H1 (cell line): ENCODE results near the gene TMEM161B. TPM values are rescaled to one million over a fixed set of nuclear protein-coding genes. Genes with fewer than 3 reads are reported as not detected.

ENCODE experiments used
- CTCF ChIA-PET: fragments of 300-600 bp; sonication (Branson Sonifier 250); formaldehyde crosslinking; loops from one replicate; lab custom pipeline; 2021; ENCODE audit not compliant: partially characterized antibody; lab: Charles Lee
- POLR2A ChIA-PET: fragments of 300-600 bp; sonication (Branson Sonifier 250); formaldehyde crosslinking; loops from one replicate; lab custom pipeline; 2021; ENCODE audit warnings: inconsistent platforms; ENCODE audit not compliant: partially characterized antibody; lab: Charles Lee
- DNase-seq, 2 experiments: peaks; one replicate each; pipeline versions ENCODE4 v3.0.0 to v3.0.0-alpha.2; 2010 to 2022; ENCODE audit warnings: low spot score in 2 of 2, low read depth in 1 of 2, mixed read lengths in 1 of 2
- FAIRE-seq: peaks from 2 replicates; lab custom pipeline; 2011; peaks lifted over from hg19 to GRCh38; lab: Jason Lieb, UNC
- H2AFZ ChIP-seq: 2 replicates; pipeline ENCODE4 v1.8.1; 2012; ENCODE audit warnings: low read length, inconsistent platforms
- H2AK5ac ChIP-seq: 2 replicates; pipeline ENCODE4 v1.6.1; 2013; ENCODE audit warnings: low read depth, low read length
- H2BK120ac ChIP-seq: replicated peaks from 2 replicates; pipeline ENCODE3; 2013; ENCODE audit warnings: low read depth, low read length, inconsistent platforms
- H2BK12ac ChIP-seq: 2 replicates; pipeline ENCODE4 v1.6.1; 2013; ENCODE audit warnings: low read depth, low read length
- H2BK15ac ChIP-seq: 2 replicates; pipeline ENCODE4 v1.6.1; 2013; ENCODE audit warnings: low read length
- H2BK20ac ChIP-seq: 2 replicates; pipeline ENCODE4 v1.6.1; 2013; ENCODE audit warnings: low read length
- H2BK5ac ChIP-seq: 2 replicates; pipeline ENCODE4 v1.6.1; 2013; ENCODE audit warnings: low read depth, low read length
- H3K14ac ChIP-seq: 2 replicates; pipeline ENCODE4 v1.6.1; 2013; ENCODE audit warnings: inconsistent platforms; ENCODE audit not compliant: insufficient read length
- H3K18ac ChIP-seq: 2 replicates; pipeline ENCODE4 v1.6.1; 2013; ENCODE audit warnings: low read length; ENCODE audit errors: extremely low read depth
- H3K23ac ChIP-seq: 2 replicates; pipeline ENCODE4 v1.6.1; 2013; ENCODE audit warnings: inconsistent platforms; ENCODE audit not compliant: insufficient read length
- H3K23me2 ChIP-seq: 2 replicates; pipeline ENCODE4 v1.6.1; 2013; ENCODE audit warnings: low read depth, low read length
- H3K27ac ChIP-seq: 2 replicates; pipeline ENCODE4 v1.6.1; 2011; ENCODE audit warnings: low read depth, low read length, inconsistent platforms
- H3K27me3 ChIP-seq, 4 experiments: replicated peaks in 1 of 4; 1 replicate in 1 of 4; 2 replicates in 3 of 4; pipeline versions ENCODE4 v1.6.1 to v1.8.1; 2011 to 2013; ENCODE audit warnings: low read length in 3 of 4, mild to moderate bottlenecking in 3 of 4, inconsistent platforms in 2 of 4, mixed read lengths in 2 of 4, moderate library complexity in 1 of 4; ENCODE audit not compliant: control insufficient read depth in 3 of 4, insufficient read depth in 3 of 4; ENCODE audit errors: extremely low read depth in 1 of 4
- H3K36me3 ChIP-seq, 4 experiments: 2 replicates each; pipeline versions ENCODE4 v1.6.1 to v1.8.1; 2011 to 2013; ENCODE audit warnings: mild to moderate bottlenecking in 4 of 4, low read length in 3 of 4, moderate library complexity in 2 of 4, control low read depth in 1 of 4, inconsistent platforms in 1 of 4; ENCODE audit not compliant: insufficient read depth in 4 of 4, control insufficient read depth in 2 of 4
- H3K4ac ChIP-seq: replicated peaks from 2 replicates; pipeline ENCODE3; 2013; ENCODE audit warnings: low read length, low read depth, mixed read lengths, inconsistent platforms; ENCODE audit not compliant: insufficient read length
- H3K4me1 ChIP-seq, 4 experiments: replicated peaks in 1 of 4; 1 replicate in 1 of 4; 2 replicates in 3 of 4; pipeline versions ENCODE4 v1.6.1 to v1.8.1; 2011 to 2013; ENCODE audit warnings: low read length in 3 of 4, inconsistent platforms in 2 of 4, mixed read lengths in 1 of 4; ENCODE audit not compliant: insufficient read depth in 4 of 4, control insufficient read depth in 3 of 4
- H3K4me2 ChIP-seq, 2 experiments: 2 replicates each; pipeline versions ENCODE4 v1.6.1 to v1.8.1; 2011 to 2013; ENCODE audit warnings: low read depth in 2 of 2, low read length in 2 of 2, control low read depth in 1 of 2, inconsistent platforms in 1 of 2, mild to moderate bottlenecking in 1 of 2; ENCODE audit not compliant: insufficient read depth in 1 of 2
- H3K4me3 ChIP-seq, 4 experiments: fragments of 200-600, 300-600 bp in 1 of 4; sonication (generic), shearing (Covaris generic), sonication (Bioruptor Twin) in 1 of 4; 2 replicates each; pipeline versions ENCODE4 v1.5.1 to v1.8.1; 2011 to 2016; ENCODE audit warnings: low read length in 4 of 4, low read depth in 3 of 4, control low read depth in 2 of 4, inconsistent platforms in 2 of 4, mild to moderate bottlenecking in 2 of 4, mixed read lengths in 1 of 4, moderate library complexity in 1 of 4; ENCODE audit not compliant: insufficient read depth in 2 of 4; ENCODE audit errors: extremely low read depth in 1 of 4
- H3K56ac ChIP-seq: replicated peaks from 2 replicates; pipeline ENCODE3; 2013; ENCODE audit warnings: low read depth, mild to moderate bottlenecking, mixed read lengths, low read length, inconsistent platforms; ENCODE audit not compliant: insufficient read length
- H3K79me1 ChIP-seq: 2 replicates; pipeline ENCODE4 v1.6.1; 2013; ENCODE audit warnings: low read depth, low read length, control low read depth
- H3K79me2 ChIP-seq, 2 experiments: 2 replicates each; pipeline versions ENCODE4 v1.6.1 to v1.8.1; 2012 to 2013; ENCODE audit warnings: low read length in 2 of 2, mild to moderate bottlenecking in 2 of 2, inconsistent platforms in 1 of 2; ENCODE audit not compliant: insufficient read depth in 2 of 2, control insufficient read depth in 1 of 2
- H3K9ac ChIP-seq, 4 experiments: replicated peaks in 1 of 4; 1 replicate in 1 of 4; 2 replicates in 3 of 4; pipeline versions ENCODE4 v1.6.1 to v1.8.1; 2011 to 2013; ENCODE audit warnings: low read depth in 3 of 4, low read length in 3 of 4, control low read depth in 2 of 4, mild to moderate bottlenecking in 2 of 4, moderate library complexity in 2 of 4, inconsistent platforms in 1 of 4; ENCODE audit errors: extremely low read depth in 1 of 4
- H3K9me3 ChIP-seq, 2 experiments: 2 replicates each; pipeline versions ENCODE4 v1.6.1 to v1.8.1; 2012 to 2013; ENCODE audit warnings: mild to moderate bottlenecking in 2 of 2, moderate library complexity in 2 of 2, control low read depth in 1 of 2, inconsistent platforms in 1 of 2, low read depth in 1 of 2, low read length in 1 of 2, mixed read lengths in 1 of 2; ENCODE audit not compliant: insufficient read depth in 2 of 2
- H4K20me1 ChIP-seq, 2 experiments: replicated peaks in 1 of 2; 2 replicates each; pipeline versions ENCODE3 to v1.8.1; 2011 to 2013; ENCODE audit warnings: inconsistent platforms in 2 of 2, low read length in 2 of 2, mild to moderate bottlenecking in 1 of 2; ENCODE audit not compliant: insufficient read depth in 2 of 2, control insufficient read depth in 1 of 2
- H4K5ac ChIP-seq: 2 replicates; pipeline ENCODE4 v1.6.1; 2013; ENCODE audit warnings: low read length, low read depth, mixed read lengths, inconsistent platforms; ENCODE audit not compliant: insufficient read length
- H4K8ac ChIP-seq: 2 replicates; pipeline ENCODE4 v1.8.0; 2013; ENCODE audit warnings: mild to moderate bottlenecking, moderate library complexity, low read length, inconsistent platforms; ENCODE audit not compliant: insufficient read depth; ENCODE audit errors: extremely low read depth
- H4K91ac ChIP-seq: replicated peaks from 2 replicates; pipeline ENCODE3; 2013; ENCODE audit warnings: low read length, mixed read lengths, inconsistent platforms; ENCODE audit not compliant: insufficient read length
- HDAC6 ChIP-seq: IDR thresholded peaks from one replicate; pipeline ENCODE4 v1.7.1; 2012; ENCODE audit warnings: low read depth, mild to moderate bottlenecking, inconsistent platforms, low read length, moderate library complexity
- SP2 ChIP-seq: IDR thresholded peaks from 2 replicates; pipeline ENCODE4 v1.6.1; 2012; ENCODE audit warnings: mild to moderate bottlenecking, low read length, inconsistent platforms
- TAF7 ChIP-seq: optimal IDR thresholded peaks from 2 replicates; pipeline ENCODE3; 2011; ENCODE audit warnings: low read depth, mild to moderate bottlenecking, inconsistent platforms, low read length, moderate library complexity, borderline replicate concordance
- WGBS, 2 experiments: shearing (Covaris generic) in 1 of 2; methylation state at CpG; one replicate each; pipeline versions ENCODE4 v1.1.6 to v1.1.7; 2013 to 2015; ENCODE audit warnings: low lambda C conversion rate in 2 of 2, mixed read lengths in 2 of 2, inconsistent platforms in 1 of 2, low coverage in 1 of 2, missing lambda C conversion rate in 1 of 2; ENCODE audit not compliant: insufficient replicate concordance in 2 of 2, insufficient coverage in 1 of 2, insufficient read length in 1 of 2; ENCODE audit errors: extremely low coverage in 1 of 2, missing lambda C conversion rate in 1 of 2; 5-methylcytosine and 5-hydroxymethylcytosine counted together
- polyA plus RNA-seq, 7 experiments: library from polyadenylated mRNA; depleted of rRNA in 3 of 7; stranded (reverse) in 5 of 7; unstranded in 2 of 7; fragments of >200 nt in 5 of 7; fragments of 200-250 nt in 2 of 7; gene quantifications; 1 replicate in 5 of 7; 2 replicates in 1 of 7; 4 replicates in 1 of 7; pipeline versions ENCODE4 v1.2.1 to v1.2.3, GENCODE V29; 2011 to 2013; ENCODE audit warnings: missing spikeins in 2 of 7, mixed read lengths in 2 of 7
- total RNA-seq: library from RNA; stranded (reverse); fragmentation: NEBNext Ultra II Directional; extraction: Animal tissue kit (Norgen Biotek cat#: 25700); gene quantifications from 2 replicates; pipeline ENCODE4 v1.2.1, GENCODE V29; 2021

The TMEM161B gene
- total and polyA plus RNA-seq, 2 of the 8 experiments (the other 6 are each of a cell fraction or from before 2014, with no cell fraction given), result 7.4 to 13.8 TPM

DNA sequence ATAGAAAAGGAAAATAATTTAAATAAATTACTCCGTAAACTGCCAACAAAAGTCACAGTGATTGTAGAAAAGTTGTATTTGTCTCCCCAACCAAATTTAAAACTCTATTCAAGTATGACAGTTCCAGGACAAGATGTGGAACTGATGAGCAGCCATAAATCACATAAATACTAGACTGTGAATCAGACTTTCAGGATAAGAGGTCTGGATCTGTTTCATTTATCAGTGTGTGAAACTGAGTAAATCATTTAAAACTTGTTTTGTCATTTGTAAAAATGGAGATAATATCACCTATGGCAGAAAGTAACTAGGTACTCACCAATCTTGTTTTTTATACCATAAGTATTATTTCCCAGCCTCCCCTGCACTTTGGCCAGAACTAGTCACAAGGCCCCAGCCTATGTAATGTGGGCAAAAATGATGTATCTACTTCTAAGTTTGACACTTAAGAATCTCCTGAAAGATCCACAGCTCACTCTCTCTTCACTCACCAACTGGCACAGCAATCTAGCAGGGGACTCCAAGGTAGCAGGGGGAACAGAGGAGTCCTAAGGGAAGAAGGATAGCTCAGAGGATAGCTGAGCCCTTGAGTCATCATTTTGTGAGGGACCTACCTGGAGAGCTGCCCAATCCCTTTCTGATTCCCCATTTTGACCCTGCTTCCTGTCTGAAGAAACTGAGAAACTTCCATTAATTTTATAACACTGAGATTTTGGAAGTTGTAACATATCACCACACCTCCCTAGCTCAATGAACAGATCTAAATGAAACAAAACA is 31.6 kb downstream of the TMEM161B start:
- no peak overlapping the region for H4K5ac ChIP-seq
- no peak overlapping the region for H2BK20ac ChIP-seq
- no peak overlapping the region for H2BK15ac ChIP-seq
- no peak overlapping the region for H3K4me3 ChIP-seq
- no peak overlapping the region for H4K91ac ChIP-seq
- H3K23me2 ChIP-seq, result no peaks in the 10 kb centered on the region
- H2BK5ac ChIP-seq, result no peak overlapping the region
- H3K27ac ChIP-seq, result no peak overlapping the region
- no peak overlapping the region for H2BK120ac ChIP-seq
- POLR2A ChIA-PET, result interaction anchor here (1.3 kb wide), 1 partner anchor 151 kb away, joined by 3 read pairs; no protein-coding TSS in a partner anchor
- no peak overlapping the region for H3K18ac ChIP-seq
- H3K4ac ChIP-seq, result no peak overlapping the region
- H3K9me3 ChIP-seq, result no peaks in the 10 kb centered on the region
- no peak overlapping the region for H2BK12ac ChIP-seq
- no peak overlapping the region for H2AFZ ChIP-seq
- WGBS, 2 experiments, result 100% methylated on average over 1 of the region's 1 CpG; no CpG with 5 or more reads in 1 of the 2 experiments
- no peak for DNase-seq
- no peak overlapping the region for H4K8ac ChIP-seq
- H3K4me1 ChIP-seq, result peaks cover 0 to 13% (median 7%) of the 10 kb centered on the region in 4 experiments; a peak in 5 of 7 replicates
- TF ChIP-seq HDAC6 (no peak), SP2 (no peak), TAF7 (no peak)
- TF ChIP-seq, all 59 proteins: peak for 0
- Histone ChIP-seq H3K14ac (no peak overlapping the region), H3K27me3 (no peaks in the 10 kb centered on the region), H2AK5ac (no peak overlapping the region), H3K23ac (no peak overlapping the region), H3K36me3 (peaks cover 0 to 5% (median 0%) of the 10 kb centered on the region in 4 experiments; a peak in 1 of 8 replicates), H3K79me1 (no peaks in the 10 kb centered on the region), H3K79me2 (peaks cover 0 to 20% of the 10 kb centered on the region in 2 experiments; a peak in 2 of 4 replicates), H3K9ac (no peak overlapping the region), H3K56ac (no peak overlapping the region), H4K20me1 (peaks cover 0 to 3% of the 10 kb centered on the region in 2 experiments), H3K4me2 (no peak overlapping the region)
- no peak for FAIRE-seq
- CTCF ChIA-PET, result interaction anchor here (0.6 to 2.4 kb wide), 3 partner anchors 13 to 261 kb away, joined by 3 to 8 read pairs (median 5); no protein-coding TSS in a partner anchor
